Bronchial smooth muscle cell (primary cell): ENCODE data around the gene PLEKHA3. TPM values are rescaled to one million over a fixed set of nuclear protein-coding genes. Genes with fewer than 3 reads are reported as not detected.

ENCODE experiments used
- total RNA-seq: library from RNA; depleted of rRNA; stranded (reverse); fragments of >200 nt; gene quantifications from 2 replicates; pipeline ENCODE4 v1.2.1, GENCODE V29; 2014

PLEKHA3 gene
- 2.5 and 4.6 TPM in 2 replicates for total RNA-seq

GRCh38 chr2:178480227-178481181 is at the start of gene PLEKHA3:
PLEKHA3 (plus strand) TSS chr2:178480457; CDS start chr2:178480870, 413 bp downstream.

GRCh38 chr2:178450774-178451525 is 29.3 kb upstream of the PLEKHA3 start, which contains the start of the genes PJVK and PRKRA:
PJVK (plus strand) TSS chr2:178451378; CDS start chr2:178453410, 2,032 bp downstream.
PRKRA (minus strand) TSS chr2:178451175; CDS start chr2:178451030, 145 bp downstream.

GRCh38 chr2:178478439-178479274 is 1.6 kb upstream of the PLEKHA3 start, which contains the start of gene FKBP7:
FKBP7 (minus strand) TSS chr2:178478600; CDS start chr2:178478499, 101 bp downstream.

Other genes starting within 250 kb of the PLEKHA3 start
- gene PRKRA, start 29.3 kb upstream of the PLEKHA3 start, total RNA-seq = 27.7 and 51.1 TPM in 2 replicates
- gene PJVK, start 29.1 kb upstream of the PLEKHA3 start, total RNA-seq = 3.3 and 3.4 TPM in 2 replicates
- gene FKBP7, start 1.9 kb upstream of the PLEKHA3 start, total RNA-seq = 52.2 and 56.4 TPM in 2 replicates